ENCODE results near the gene KCTD21. TPM values are rescaled to one million over a fixed set of nuclear protein-coding genes. Genes with fewer than 3 reads are reported as not detected.

Gene KCTD21, protein sequence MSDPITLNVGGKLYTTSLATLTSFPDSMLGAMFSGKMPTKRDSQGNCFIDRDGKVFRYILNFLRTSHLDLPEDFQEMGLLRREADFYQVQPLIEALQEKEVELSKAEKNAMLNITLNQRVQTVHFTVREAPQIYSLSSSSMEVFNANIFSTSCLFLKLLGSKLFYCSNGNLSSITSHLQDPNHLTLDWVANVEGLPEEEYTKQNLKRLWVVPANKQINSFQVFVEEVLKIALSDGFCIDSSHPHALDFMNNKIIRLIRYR
- 4.5 and 4.6 TPM in 2 replicates for total RNA-seq (2013; cell fraction: nucleolus; rRNA removed)
- total RNA-seq (2014; rRNA removed) (3.4 and 3.5 TPM in 2 replicates), total RNA-seq (2014; rRNA removed; fragmentation: Illumina TruSeq; extraction: Trizol) (3.8 and 4.1 TPM in 2 replicates), total RNA-seq (2021) (4.5 and 4.6 TPM in 2 replicates), polyA plus RNA-seq (2011; rRNA removed) (4.4 and 4.8 TPM in 2 replicates), polyA plus RNA-seq (2014; fragmentation: Illumina TruSeq; extraction: Trizol) (4.7 and 5.4 TPM in 2 replicates), polyA plus RNA-seq (2014; fragmentation: Nextera tagmentation; extraction: Ambion mirVana) (under 1 TPM; 0.63 to 0.73 TPM), polyA plus RNA-seq (2014; rRNA removed) (4.3 and 4.5 TPM in 2 replicates), polyA plus RNA-seq (2016; fragmentation: Nextera tagmentation; extraction: Ambion mirVana) (1 to 10 TPM; 2.1 to 2.9 TPM), polyA minus RNA-seq (2011; rRNA and poly(A)+ RNA removed) (4.6 and 14.1 TPM in 2 replicates), Bru-seq, nascent RNA (percentile 56 among the genes with signal in this experiment), BruChase-seq, experiment 1, labeled RNA remaining after a 6-hour chase (percentile 56 among the genes with signal in this experiment), BruChase-seq, experiment 2, labeled RNA remaining after a 2-hour chase (percentile 65 among the genes with signal in this experiment)
- 3.0 TPM for polyA plus RNA-seq (2011; ENCODE audit: low read depth)
- 5.2 and 7.4 TPM in 2 replicates for polyA plus RNA-seq (2011; cell fraction: cytosol; rRNA removed)
- 2.8 and 2.9 TPM in 2 replicates for polyA plus RNA-seq (2011; cell fraction: nucleus; rRNA removed)
- 2.6 and 4.2 TPM in 2 replicates for polyA plus RNA-seq (2012)
- polyA minus RNA-seq (2011; cell fraction: cytosol; rRNA and poly(A)+ RNA removed), result 1.9 and 2.3 TPM in 2 replicates
- 1.3 and 2.7 TPM in 2 replicates for polyA minus RNA-seq (2011; cell fraction: nucleus; rRNA and poly(A)+ RNA removed)
- long read RNA-seq, experiment 1, result 0 reads
- long read RNA-seq, experiment 2, partial matches to known transcripts, result 0 of 1 reads
- long read RNA-seq, experiment 2, other reads (novel, unspliced or antisense), result 1 of 1 reads

DNA sequence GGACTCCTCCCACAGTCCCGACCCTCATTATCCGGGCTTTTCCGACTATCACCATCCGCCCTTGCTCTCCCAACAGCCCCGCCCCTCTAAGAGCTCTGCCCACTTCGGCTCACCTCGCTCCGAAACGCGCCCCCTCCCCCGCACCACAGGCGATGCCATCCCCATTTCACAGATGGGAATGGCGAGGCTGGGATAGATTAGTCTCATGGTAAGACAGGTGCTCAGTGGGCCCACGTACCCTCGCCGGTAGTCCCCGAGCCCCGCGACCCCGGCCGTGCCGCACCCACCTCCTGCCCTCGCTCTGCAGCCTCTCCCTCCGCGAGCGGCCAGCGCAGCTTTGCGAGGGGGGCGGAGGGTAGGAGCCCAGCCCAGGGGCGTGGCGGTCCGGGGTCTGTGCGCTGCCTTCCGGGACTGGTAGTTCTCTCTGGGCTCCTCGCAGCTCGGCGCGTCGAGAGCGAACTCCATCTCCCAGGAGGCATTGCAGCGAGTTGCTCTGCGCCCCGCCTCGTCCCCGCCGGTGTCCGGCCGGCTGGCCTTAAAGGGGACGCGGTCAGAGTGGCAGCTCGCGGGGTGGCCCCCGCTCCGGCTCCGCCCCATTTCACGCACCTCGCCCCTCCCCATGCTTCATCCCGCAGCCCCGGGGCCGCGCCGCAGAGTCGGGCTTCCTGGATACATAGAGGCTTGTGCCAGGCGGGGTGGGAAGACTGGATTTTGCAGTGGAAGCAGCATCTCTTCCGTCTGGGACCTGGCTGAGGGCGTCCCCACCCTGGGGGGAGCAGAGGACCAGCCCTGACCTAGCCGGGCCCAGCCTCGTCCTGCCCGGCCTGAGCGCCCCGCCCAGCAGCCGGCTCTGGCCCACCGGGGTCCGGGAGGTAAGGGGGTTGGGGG lies at the start of gene KCTD21, which contains the start of gene USP35:
Gene KCTD21, minus strand, starts transcription at position 341 of the 888 bp plus-strand sequence. CDS start 14,072 bp downstream, outside the sequence.
Gene USP35, plus strand, starts transcription at position 634 of the 888 bp plus-strand sequence. CDS start 7,327 bp downstream, outside the sequence.
- ChIA-PET RAD21 (ENCODE audit: unreplicated experiment) (interaction anchor here (0.5 to 2.5 kb wide), 10 partner anchors 40 to 1117 kb away, joined by 3 to 8 read pairs (median 4); partner anchors contain the start of genes ALG8, INTS4 and NARS2), POLR2A (interaction anchor here (0.6 to 1.6 kb wide), 5 partner anchors 39 to 316 kb away, joined by 3 to 7 read pairs (median 4); partner anchors contain the start of gene ALG8), CTCF (interaction anchor here (0.7 to 3.2 kb wide), 5 partner anchors 15 to 376 kb away, joined by 3 to 13 read pairs (median 3); no protein-coding TSS in a partner anchor), SMC1A (ENCODE audit: uncharacterized antibody, unreplicated experiment) (interaction anchor here (1.6 to 2.6 kb wide), 3 partner anchors 49 to 143 kb away, joined by 3 to 20 read pairs (median 4); partner anchors contain the start of gene ALG8)
- ATAC-seq, result peak; percentile 98
- H4K20me1 ChIP-seq (ENCODE audit: control insufficient read depth, insufficient read depth), result no peaks in the 10 kb centered on the region
- peak within 1 kb of the TSS; percentile 82 for H3K4me3 ChIP-seq
- 1% methylated on average over 71 of the region's 74 CpGs for WGBS (ENCODE audit: insufficient coverage, insufficient replicate concordance, low lambda C conversion rate, missing lambda C conversion rate)
- 0 out of 2 replicates have a peak within 1 kb of the TSS, but pooled peaks have one; percentile 7 for H3K27ac ChIP-seq (ENCODE audit: control insufficient read depth, insufficient read depth)
- no peaks in the 10 kb centered on the region for H3K36me3 ChIP-seq (ENCODE audit: control insufficient read depth in 2 of 2, insufficient read depth in 2 of 2, low read length in 1 of 2)
- peak within 1 kb of the TSS; percentile 92 for H2AFZ ChIP-seq (ENCODE audit: control insufficient read depth, low read depth, low read length)
- no TSS peak for BruUV-seq (replicated peaks)
- peak within 1 kb of the TSS; percentile 78 for H3K4me2 ChIP-seq (ENCODE audit: control insufficient read depth, insufficient read depth)
- no peaks in the 10 kb centered on the region for H3K27me3 ChIP-seq (replicated peaks in 1 of 2; ENCODE audit: control insufficient read depth in 2 of 2, insufficient read depth in 2 of 2, low read length in 1 of 2)
- peak; percentile 85 for DNase-seq (ENCODE audit: low read depth, low spot score)
- H3K9me3 ChIP-seq (replicated peaks; ENCODE audit: control insufficient read depth, insufficient read depth, low read length), result no peaks in the 10 kb centered on the region
- H3K79me2 ChIP-seq (ENCODE audit: control insufficient read depth, insufficient read depth, low read length), result no peaks in the 10 kb centered on the region
- peak within 1 kb of the TSS; percentile 56 for H3K9ac ChIP-seq (ENCODE audit: control insufficient read depth, insufficient read depth, low read length)
- peaks cover 14% of the 10 kb centered on the region for H3K4me1 ChIP-seq (ENCODE audit: control insufficient read depth, insufficient read depth, low read length)
- FAIRE-seq, result peak; percentile 98
- in situ Hi-C loops (cut with MboI) (no loop called here), intact Hi-C loops (cut with micrococcal nuclease; ENCODE audit: unreplicated experiment) (loop anchor here (1.0 to 10.0 kb wide), 3 partner anchors 34 to 194 kb away; partner anchors contain the start of genes ALG8 and INTS4)
- 0 out of 4 replicates have a peak, but pooled peaks of 1 of the 2 experiments have one; percentile 11 for TF ChIP-seq SRF (IDR thresholded peaks at IDR 0.05; ENCODE audit: low read depth in 2 of 2, low read length in 2 of 2)
- TF ChIP-seq MTA2 (IDR thresholded peaks at IDR 0.05; ENCODE audit: low read depth), result 0 out of 2 replicates have a peak, but pooled peaks have one; percentile 32
- peak; percentile 7 to 26; a peak in 1 of 4 replicates for TF ChIP-seq BHLHE40 (IDR thresholded peaks at IDR 0.05; ENCODE audit: borderline replicate concordance in 1 of 2, low read depth in 2 of 2, low read length in 1 of 2)
- 0 out of 2 replicates have a peak, but pooled peaks have one; percentile 45 for TF ChIP-seq POLR2AphosphoS2 (IDR thresholded peaks at IDR 0.05; ENCODE audit: low read depth, low read length)
- TF ChIP-seq HDGF (IDR thresholded peaks at IDR 0.05), result peak; percentile 72; the same call in 1 of the 2 replicates
- TF ChIP-seq LARP7 (IDR thresholded peaks at IDR 0.05), result peak; percentile 74
- TF ChIP-seq BCL3 (IDR thresholded peaks at IDR 0.05; ENCODE audit: borderline replicate concordance, insufficient read depth, low read depth, low read length, poor library complexity, severe bottlenecking), result no peak
- no peak for TF ChIP-seq RB1 (IDR thresholded peaks at IDR 0.05; ENCODE audit: borderline replicate concordance)
- peak; percentile 80 for TF ChIP-seq POLR2A (IDR thresholded peaks at IDR 0.05; ENCODE audit: low read depth, low read length)
- 0 out of 2 replicates have a peak, but pooled peaks have one; percentile 14 for TF ChIP-seq RFX5 (IDR thresholded peaks at IDR 0.05; ENCODE audit: low read depth, low read length)
- TF ChIP-seq, protein P1, sequence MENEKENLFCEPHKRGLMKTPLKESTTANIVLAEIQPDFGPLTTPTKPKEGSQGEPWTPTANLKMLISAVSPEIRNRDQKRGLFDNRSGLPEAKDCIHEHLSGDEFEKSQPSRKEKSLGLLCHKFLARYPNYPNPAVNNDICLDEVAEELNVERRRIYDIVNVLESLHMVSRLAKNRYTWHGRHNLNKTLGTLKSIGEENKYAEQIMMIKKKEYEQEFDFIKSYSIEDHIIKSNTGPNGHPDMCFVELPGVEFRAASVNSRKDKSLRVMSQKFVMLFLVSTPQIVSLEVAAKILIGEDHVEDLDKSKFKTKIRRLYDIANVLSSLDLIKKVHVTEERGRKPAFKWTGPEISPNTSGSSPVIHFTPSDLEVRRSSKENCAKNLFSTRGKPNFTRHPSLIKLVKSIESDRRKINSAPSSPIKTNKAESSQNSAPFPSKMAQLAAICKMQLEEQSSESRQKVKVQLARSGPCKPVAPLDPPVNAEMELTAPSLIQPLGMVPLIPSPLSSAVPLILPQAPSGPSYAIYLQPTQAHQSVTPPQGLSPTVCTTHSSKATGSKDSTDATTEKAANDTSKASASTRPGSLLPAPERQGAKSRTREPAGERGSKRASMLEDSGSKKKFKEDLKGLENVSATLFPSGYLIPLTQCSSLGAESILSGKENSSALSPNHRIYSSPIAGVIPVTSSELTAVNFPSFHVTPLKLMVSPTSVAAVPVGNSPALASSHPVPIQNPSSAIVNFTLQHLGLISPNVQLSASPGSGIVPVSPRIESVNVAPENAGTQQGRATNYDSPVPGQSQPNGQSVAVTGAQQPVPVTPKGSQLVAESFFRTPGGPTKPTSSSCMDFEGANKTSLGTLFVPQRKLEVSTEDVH (IDR thresholded peaks at IDR 0.05; ENCODE audit: low read depth, partially characterized antibody), result no peak

All from GM12878 (cell line).